ENCODE results near the gene ZSCAN5A.
A peak's percentile ranks its signal among the peaks of the same experiment; 100 is the strongest.

Gene ZSCAN5A

GRCh38 chr19:56314381-56315076 lies at the start of gene ZSCAN5A:
TSS of gene ZSCAN5A (minus strand) at chr19:56314839. CDS start at chr19:56225046, 89,793 bp downstream.
- TF ChIP-seq CTCF (IDR thresholded peaks at IDR 0.05; ENCODE audit: low read depth, low read length) = no peak
- peak; percentile 84 for DNase-seq (ENCODE audit: extremely low read depth, low read depth)

DNA sequence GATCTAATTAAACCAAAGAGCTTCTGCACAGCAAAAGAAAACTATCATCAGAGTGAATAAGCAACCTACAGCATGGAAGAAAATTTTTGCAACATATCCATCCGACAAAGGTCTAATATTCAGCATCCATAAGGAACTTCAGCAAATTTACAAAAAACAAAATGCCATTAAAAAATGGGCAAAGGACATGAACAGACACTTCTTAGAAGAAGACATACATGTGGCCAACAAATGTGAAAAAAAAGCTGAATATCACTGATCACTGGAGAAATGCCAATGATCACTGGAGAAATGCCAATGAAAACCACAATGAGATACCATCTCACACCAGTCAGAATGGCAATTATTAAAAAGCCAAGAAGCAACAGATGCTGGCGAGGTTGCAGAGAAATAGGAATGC lies 46.2 kb upstream of the ZSCAN5A start:
- no peak for TF ChIP-seq CTCF (IDR thresholded peaks at IDR 0.05; ENCODE audit: low read depth, low read length)
- DNase-seq (ENCODE audit: extremely low read depth, low read depth) = no peak

- DNase-seq (ENCODE audit: extremely low read depth, low read depth) = no peak
- no peak for TF ChIP-seq CTCF (IDR thresholded peaks at IDR 0.05; ENCODE audit: low read depth, low read length)
Observed at GRCh38 chr19:56356944-56357343, 42.3 kb upstream of the ZSCAN5A start.

DNA sequence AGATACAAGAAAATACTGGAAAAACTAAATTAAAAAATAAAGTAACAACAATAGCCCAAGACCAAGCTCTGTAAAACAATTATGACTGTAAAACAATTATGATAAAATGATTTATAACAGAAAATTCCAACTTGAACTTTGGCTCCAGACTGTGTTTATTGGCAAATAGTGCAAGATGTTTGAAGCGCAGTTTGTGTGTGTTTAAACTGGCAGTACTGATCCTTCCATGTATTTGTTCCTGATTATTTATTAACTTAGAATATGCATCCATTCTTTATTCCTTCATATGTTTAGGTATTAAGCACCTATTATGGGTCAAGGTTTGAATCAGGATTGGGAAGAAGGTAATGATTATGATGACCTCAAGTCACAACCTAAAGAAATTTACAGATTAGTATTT lies 40.9 kb upstream of the ZSCAN5A start:
- TF ChIP-seq CTCF (IDR thresholded peaks at IDR 0.05; ENCODE audit: low read depth, low read length) = no peak
- no peak for DNase-seq (ENCODE audit: extremely low read depth, low read depth)

GRCh38 chr19:56351208-56351607 lies 36.6 kb upstream of the ZSCAN5A start:
- TF ChIP-seq CTCF (IDR thresholded peaks at IDR 0.05; ENCODE audit: low read depth, low read length) = no peak
- DNase-seq (ENCODE audit: extremely low read depth, low read depth) = no peak

DNA sequence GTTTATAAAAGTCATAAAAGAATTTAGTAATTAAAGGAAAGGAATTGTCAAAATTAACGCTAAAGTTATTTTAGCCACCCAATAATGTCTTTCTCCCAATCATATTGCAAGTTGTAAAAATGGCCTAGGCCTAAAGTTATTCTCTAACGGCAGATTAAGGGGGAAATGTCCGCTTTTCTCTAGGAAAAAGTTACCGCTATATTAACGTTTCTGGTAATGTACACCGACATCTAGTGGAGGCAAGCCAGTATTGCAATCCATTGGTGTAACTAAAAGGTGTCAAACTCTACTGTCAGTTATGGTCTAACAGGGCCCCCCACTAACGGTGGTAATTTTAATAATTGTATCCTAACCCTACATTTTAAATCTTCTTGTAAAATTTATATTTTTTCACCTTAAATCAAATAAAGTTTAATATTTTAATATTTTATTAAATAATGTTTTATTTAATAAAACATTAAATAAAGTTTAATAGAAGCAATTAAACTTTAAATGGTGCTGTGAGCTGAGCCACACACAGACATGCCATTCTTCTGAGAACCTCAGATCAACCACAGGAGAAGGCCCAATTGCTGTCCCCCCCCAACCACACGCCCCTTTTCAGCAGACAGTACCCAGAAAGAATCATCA lies 35.9 kb upstream of the ZSCAN5A start:
- DNase-seq (ENCODE audit: extremely low read depth, low read depth) = no peak
- peak; percentile 90 for TF ChIP-seq CTCF (IDR thresholded peaks at IDR 0.05; ENCODE audit: low read depth, low read length)

DNA sequence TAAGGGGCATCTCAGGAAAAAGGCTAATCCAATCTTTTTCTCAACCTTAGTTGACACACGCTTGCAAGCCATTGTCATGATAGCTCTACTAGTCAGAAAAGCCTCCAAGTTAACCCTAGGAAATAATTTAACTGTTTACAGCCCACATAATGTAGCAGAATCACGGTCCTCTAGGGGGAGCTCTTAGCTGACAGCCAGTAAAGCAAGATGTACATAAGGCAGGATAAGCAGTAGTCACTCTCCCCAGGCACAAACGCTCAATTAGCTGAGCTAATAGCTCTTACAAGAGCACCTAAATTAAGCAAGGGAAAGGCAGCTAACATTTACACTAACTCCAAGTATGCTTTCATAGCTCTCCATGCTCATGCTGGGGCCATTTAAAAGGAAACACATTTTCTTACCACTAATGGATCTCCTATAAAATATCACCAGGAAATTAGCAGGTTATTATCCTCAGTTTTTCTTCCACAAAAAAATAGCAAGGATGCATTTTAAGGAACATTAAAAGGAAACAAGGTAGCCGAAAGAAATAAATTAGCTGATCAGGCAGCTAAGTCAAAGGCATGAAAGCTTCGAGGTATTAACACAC lies 33.7 kb upstream of the ZSCAN5A start:
- DNase-seq (ENCODE audit: extremely low read depth, low read depth) = no peak
- peak; percentile 26 for TF ChIP-seq CTCF (IDR thresholded peaks at IDR 0.05; ENCODE audit: low read depth, low read length)
